ENCODE results near the gene ELFN1.

GRCh38 chr7:1659696-1660095 is 10.4 kb upstream of the ELFN1 start:
- TF ChIP-seq CTCF (IDR thresholded peaks at IDR 0.05), result no peak
- TF ChIP-seq ZFX (IDR thresholded peaks at IDR 0.05; ENCODE audit: borderline replicate concordance), result no peak

All from 22Rv1 (cell line).